Sigmoid colon (tissue), 4 donors: ENCODE results near the gene RIMBP2.

ENCODE experiments used
- CTCF ChIP-seq, 4 experiments: fragments of 450-650 bp in 3 of 4; fragments of 200-600 bp in 1 of 4; IDR thresholded peaks; one replicate each; pipeline ENCODE4 v1.5.1; 2016 to 2019; ENCODE audit warnings: antibody characterized with exemption in 4 of 4, mild to moderate bottlenecking in 3 of 4, moderate library complexity in 2 of 4
- EP300 ChIP-seq, 4 donors: sonication (generic); formaldehyde crosslinking; IDR thresholded peaks; one replicate each; pipeline ENCODE4 v1.6.1; 2017; ENCODE audit warnings: antibody characterized with exemption in 4 of 4
- POLR2AphosphoS5 ChIP-seq, 4 donors: sonication (generic); formaldehyde crosslinking; IDR thresholded peaks; one replicate each; pipeline ENCODE4 v1.6.1; 2017; ENCODE audit warnings: antibody characterized with exemption in 4 of 4

GRCh38 chr12:130517588-130517987, 198.5 kb downstream of the RIMBP2 start:
- TF ChIP-seq EP300 (IDR thresholded peaks at IDR 0.05) (no peak), POLR2AphosphoS5 (IDR thresholded peaks at IDR 0.05) (no peak), CTCF (IDR thresholded peaks at IDR 0.05) (no peak)
